Raji (cell line): ENCODE data around the gene ZNF552.

Experiments
- POLR2A ChIP-seq: IDR thresholded peaks from 2 replicates; pipeline ENCODE4 v1.6.1; 2011; ENCODE audit warnings: low read depth, low read length, control low read depth; ENCODE audit not compliant: insufficient read depth

The ZNF552 gene

DNA sequence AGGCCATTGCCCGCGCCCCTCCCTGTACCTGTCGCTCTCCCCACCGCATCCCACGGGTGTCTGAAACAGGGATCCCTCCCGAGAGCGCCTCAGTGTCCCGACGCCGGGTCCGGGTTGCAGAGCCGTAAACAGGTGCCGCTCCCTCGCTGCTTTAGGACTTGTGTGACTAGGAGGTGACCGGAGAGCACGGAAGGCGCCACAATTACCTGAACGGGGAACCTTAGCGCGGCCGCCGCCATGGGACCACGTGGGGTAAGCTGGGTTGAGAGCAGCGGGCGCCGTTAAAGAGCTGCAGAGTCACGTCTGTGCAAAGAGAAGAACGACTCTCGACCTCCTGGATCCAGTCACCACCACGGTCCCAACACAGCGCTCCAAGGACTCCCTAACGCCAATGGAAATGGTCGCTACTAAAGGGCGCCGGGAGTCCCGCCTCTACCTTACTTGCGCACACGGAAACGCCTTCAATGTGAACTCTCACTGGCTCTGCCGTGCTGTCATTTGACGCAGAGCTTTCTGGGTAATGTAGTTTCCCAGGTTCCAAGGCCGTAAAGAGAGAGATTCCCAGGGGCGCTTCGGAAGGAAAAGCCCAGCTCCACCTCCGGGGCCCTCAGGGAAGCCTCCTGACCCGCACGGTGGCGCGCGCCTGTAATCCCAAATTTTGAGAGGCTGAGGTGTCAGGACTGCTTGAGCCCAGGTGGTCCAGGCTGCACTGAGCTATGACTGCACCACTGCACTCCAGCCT, at the start of gene ZNF552:
Gene ZNF552, minus strand, starts transcription at position 409 of the 742 bp plus-strand sequence. Its CDS starts 170 bp downstream, at position 239.
- peak; percentile 97 for TF ChIP-seq POLR2A

DNA sequence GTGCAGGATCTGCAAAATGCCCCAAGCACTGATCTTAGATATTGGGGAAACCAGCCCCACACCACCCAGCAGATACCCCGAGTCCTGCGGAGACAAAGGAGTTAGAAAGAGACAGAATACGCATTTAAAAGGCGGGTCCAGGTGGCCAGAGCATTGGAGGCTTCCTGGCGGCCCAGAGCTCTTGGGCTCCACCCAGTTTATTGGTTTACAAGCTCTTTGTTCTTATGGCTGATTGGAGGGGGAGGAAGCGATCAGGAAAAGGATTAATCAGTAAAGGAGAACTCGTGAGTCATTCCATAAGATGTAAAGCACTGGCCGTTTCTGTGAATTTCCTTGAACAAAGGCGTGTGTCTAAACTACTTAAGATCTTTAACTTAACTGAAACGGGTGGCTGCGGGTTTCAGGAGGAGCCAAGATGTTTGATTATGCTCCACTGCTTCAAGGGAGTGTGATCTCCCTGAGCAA, 35.9 kb upstream of the ZNF552 start:
- TF ChIP-seq POLR2A: no peak

DNA sequence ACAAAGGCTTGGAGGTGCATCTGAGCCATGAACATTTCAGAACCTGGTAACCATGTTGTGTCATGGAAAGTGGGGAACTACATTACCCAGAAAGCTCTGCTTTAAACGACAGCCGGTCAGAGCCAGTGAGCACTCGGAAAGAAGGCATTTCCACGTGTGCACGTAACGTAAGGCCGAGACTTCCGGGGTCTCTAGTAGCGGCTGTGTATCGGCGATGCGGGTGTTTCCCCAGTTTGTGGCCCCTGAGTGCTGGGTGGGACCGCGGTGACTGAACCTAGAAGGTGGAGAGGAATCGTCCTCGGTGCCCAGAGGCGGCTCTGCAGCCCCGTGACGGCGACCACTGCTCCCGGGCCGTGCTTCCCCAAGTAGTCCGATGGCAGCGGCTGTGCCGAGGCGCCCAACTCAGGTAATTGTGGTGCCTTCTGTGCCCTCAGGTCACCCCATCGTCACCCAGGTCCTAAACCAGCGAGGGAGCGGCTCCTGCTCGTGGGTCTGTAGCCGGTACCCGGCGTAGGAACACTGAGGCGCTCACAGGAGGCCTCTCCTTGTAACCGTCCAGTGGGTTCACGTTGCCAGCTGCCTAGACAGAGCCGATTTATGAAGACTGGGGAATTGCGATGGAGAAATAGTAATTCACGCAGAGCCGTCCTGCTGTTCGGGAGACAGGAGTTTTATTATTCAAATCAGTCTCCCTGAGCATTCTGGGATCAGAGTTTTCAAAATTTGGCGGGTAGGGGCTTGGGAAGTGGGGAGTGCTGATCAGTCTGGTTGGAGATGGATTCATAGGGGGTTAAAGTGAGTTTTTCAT, 35.2 kb upstream of the ZNF552 start, which contains the start of gene ZNF587:
Gene ZNF587, plus strand, starts transcription at position 194 of the 808 bp plus-strand sequence. Its CDS starts 180 bp downstream, at position 374.
- TF ChIP-seq POLR2A: peak; percentile 54; the same call in 1 of the 2 replicates

DNA sequence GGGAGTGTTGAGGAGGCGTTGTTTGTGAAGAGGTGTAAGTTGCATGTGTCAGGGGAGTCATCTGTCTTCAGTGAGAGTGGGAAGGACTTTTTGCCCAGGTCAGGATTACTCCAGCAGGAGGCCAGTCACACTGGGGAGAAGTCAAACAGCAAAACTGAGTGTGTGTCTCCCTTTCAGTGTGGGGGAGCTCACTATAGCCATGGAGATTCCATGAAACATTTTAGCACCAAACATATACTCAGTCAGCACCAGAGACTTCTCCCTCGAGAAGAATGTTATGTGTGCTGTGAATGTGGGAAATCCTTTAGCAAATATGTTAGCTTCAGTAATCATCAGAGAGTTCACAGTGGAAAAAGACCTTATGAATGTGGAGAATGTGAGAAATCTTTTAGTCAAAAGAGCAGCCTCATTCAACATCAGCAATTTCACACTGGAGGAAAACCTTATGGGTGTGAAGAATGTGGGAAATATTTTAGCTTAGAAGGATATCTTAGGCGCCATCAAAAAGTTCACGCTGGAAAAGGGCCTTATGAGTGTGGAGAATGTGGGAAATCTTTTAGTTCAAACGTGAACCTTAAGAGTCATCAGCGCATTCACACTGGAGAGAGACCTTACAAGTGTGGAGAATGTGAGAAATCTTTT, 26.5 kb upstream of the ZNF552 start:
- no peak for TF ChIP-seq POLR2A

DNA sequence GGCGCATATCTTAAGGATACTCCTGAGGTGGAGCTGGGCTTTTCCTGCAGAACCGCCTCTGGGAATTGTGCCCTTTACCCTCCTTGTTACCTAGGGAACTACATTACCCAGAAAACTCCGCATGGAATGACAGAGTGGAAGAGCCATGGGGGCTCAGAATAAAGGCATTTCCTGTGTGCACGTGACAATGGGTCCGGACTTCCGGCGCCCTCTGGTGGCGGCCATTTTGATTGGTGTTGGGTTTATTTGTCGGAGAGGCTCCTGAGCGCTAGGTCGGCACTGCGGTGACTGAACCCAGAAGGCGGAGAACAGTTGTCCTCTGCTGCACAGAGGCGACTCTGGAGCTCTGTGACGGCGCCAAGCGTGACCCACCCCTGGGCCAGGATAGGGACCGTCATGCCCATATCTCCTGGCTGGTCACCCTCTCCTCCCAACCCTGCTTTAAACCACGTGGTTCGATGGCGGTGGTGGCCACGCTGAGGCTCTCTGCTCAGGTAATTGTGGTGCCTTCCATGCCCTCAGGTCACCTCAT, 15.4 kb upstream of the ZNF552 start, which contains the start of gene ZNF587B:
Gene ZNF587B, plus strand, starts transcription at position 229 of the 532 bp plus-strand sequence. Its CDS starts 230 bp downstream, at position 459.
- no peak for TF ChIP-seq POLR2A

DNA sequence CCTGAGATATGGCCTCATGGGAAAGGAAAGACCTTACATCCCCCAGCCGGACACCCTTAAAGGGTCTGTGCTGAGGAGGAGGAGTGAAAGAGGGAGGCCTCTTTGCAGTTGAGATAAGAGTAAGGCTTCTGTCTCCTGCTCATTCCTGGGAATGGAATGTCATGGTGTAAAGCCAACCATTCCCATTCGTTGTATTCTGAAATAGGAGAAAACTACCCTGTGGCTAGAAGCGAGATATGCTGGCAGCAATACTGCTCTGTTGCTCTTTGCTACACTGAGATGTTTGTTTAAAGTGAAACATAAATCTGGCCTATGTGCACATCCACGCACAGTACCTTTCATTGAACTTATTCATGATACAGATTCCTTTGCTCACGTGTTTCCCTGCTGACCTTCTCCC, 14.6 kb upstream of the ZNF552 start:
- no peak for TF ChIP-seq POLR2A

DNA sequence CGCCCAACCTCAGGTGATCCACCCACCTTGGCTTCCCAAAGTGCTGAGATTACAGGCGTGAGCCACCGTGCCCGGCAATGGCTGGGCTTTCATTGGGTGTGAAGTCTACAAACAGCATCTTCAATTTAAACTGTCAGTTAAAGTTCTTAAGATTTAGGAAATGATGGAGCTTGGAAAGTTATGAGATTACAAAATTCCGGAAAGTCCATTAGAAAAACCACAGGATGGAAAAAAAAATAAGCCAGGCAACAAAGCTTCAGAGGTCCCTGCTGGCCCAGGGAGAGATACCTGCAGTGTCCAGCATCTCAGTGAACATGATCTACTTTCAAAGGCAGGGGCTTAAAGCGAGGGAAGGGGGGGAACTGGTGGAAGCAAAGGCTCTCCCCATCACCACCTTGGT, 10.8 kb upstream of the ZNF552 start:
- TF ChIP-seq POLR2A: no peak

DNA sequence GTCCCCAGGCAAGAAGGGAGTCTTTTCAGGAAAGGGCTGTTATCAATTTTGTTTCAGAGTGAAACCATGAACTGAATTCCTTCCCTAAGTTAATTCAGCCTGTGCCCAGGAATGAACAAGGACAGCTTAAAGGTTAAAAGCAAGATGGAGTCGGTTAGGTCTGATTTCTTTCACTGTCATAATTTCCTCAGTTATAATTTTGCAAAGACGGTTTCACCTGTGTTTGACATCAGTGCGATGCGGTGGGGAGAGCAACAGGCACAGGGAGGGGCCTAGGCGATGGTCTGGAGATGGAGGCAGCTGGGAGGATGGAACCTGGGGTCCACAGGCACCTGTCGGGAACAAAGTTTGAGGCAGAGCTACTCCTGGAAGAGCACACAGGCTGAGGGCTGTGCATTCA, 5.9 kb upstream of the ZNF552 start:
- TF ChIP-seq POLR2A: no peak

DNA sequence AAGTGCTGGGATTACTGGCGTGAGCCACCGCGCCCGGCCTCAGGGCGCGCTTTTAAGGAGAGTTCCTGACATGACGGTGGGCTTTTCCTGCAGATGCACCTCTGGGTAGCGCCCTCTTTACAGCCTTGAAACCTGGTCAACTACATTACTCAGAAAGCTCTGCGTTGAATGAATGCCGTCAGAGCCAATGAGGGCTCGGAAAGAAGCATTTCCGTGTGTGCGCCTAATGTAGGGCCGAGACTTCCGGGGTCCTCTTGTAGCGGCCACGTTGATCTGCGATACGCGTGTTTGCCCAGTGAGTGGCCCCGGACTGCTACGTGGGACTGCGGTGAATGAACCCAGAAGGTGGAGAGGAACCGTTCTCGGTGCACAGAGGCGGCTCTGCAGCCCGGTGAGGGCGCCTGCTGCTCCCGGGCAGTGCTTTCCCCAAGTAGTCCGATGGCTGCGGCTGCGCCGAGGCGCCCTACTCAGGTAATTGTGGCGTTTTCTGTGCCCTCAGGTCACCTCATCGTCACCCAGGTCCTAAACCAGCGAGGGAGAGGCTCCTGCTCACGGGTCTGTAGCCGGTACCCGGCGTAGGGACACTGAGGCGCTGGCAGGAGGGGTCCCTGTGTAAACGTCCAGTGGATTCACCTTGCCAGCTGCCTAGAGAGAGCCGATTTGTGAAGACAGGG, 4.9 kb upstream of the ZNF552 start:
- TF ChIP-seq POLR2A: peak; percentile 95

DNA sequence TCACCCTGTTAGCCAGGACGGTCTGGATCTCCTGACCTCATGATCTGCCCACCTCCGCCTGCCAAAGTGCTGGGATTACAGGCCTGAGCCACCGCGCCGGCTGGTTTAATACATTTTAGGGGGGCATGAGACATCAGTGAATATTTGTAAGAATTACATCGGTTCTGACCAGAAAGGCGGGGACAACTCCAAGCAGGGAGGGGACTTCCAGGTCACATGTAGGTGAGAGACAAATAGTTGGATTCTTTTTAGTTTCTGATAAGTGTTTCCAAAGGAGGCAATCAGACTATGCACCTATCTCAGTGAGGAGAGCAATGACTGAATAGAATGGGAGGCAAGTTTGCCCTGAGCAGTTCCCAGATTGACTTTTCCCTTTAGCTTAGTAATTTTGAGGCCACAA, 3.7 kb upstream of the ZNF552 start:
- no peak for TF ChIP-seq POLR2A

DNA sequence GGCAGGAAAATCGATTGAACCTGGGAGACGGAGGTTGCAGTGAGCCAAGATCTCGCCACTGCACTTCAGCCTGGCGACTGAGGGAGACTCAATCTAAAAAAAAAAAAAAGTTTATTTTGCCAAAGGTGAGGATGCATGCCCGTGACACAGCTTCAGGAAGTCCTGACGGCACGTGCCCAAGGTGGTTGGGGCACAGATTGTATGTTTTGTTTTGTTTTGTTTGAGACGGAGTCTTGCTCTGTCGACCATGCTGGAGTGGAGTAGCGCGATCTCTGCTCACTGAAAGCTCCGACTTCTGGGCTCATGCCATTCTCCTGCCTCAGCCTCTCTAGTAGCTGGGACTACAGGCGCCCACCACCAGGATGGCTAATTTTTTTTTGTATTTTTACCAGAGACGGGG, 3.3 kb upstream of the ZNF552 start:
- no peak for TF ChIP-seq POLR2A

DNA sequence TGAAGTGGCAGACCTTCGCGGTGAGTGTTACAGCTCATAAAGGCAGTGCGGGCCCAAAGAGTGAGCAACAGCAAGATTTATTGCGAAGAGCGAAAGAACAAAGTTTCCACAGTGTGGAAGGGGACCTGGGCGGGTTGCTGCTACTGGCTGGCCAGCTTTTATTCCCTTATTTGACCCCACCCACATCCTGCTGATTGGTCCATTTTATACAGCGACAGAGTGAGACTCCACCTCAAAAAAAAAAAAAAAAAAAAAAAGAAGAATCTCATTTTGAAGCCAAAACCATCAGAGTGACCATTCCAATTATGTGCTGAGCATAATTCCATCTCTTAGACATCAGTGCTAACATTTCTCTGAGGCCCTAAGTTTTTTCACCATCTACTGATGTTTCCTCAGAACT, 1.9 kb upstream of the ZNF552 start:
- no peak for TF ChIP-seq POLR2A

DNA sequence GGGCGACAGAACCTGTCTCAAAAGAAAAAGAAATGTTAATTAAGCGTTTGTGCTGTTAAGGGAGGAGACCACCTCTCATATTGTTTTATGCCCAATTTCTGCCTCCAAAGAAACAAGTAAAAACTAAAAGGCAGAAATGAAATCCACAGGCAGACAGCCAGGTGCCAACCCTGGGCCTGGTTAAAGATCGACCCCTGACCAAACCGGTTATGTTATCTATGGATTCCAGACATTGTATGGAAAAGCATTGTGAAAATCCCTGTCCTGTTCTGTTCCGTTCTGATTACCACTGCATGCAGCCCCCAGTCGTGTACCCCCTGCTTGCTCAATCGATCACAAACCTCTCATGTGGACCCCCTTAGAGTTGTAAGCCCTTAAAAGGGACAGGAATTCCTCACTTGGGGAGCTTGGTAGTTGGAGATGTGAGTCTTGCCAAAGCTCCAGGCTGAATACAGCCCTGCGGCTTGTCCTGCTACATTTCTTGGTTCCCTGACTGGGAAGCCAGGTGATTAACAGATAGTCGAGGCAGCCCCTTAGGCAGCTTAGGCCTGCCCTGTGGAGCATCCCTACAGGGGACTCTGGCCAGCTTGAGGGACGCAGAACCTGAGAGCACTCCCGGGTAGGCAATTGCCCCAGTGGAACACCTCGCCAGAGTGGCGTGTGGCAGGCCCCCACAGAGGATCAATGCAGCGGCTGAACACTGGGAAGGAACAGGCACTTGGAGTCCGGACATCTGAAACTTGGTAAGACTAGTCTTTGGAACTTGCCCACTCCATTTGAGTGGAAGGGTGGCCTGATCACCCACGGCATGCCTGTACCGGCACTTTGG, 748 bp upstream of the ZNF552 start:
- no peak for TF ChIP-seq POLR2A
